ENCODE results near the gene CRIM1.

Gene CRIM1

GRCh38 chr2:36385603-36386002 is 30.0 kb downstream of the CRIM1 start:
- no peaks in the 10 kb centered on the region for H3K4me1 ChIP-seq (ENCODE audit: low read length)
- TF ChIP-seq EZH2 (optimal IDR thresholded peaks at IDR 0.05; ENCODE audit: low read depth, low read length) (no peak), EZH2phosphoT487 (IDR thresholded peaks at IDR 0.05; ENCODE audit: low read length) (no peak), CTCF (IDR thresholded peaks at IDR 0.05; ENCODE audit: low read length) (no peak)
- no peaks in the 10 kb centered on the region for H4K20me1 ChIP-seq (ENCODE audit: insufficient read depth, low read length)
- H3K79me2 ChIP-seq (ENCODE audit: low read length) = no peaks in the 10 kb centered on the region
- H3K27ac ChIP-seq (ENCODE audit: low read length) = no peak overlapping the region
- H3K9me3 ChIP-seq (replicated peaks; ENCODE audit: insufficient read depth, low read length) = no peaks in the 10 kb centered on the region
- H3K4me2 ChIP-seq (ENCODE audit: low read depth, low read length) = no peak overlapping the region
- H3K9me2 ChIP-seq (replicated peaks; ENCODE audit: insufficient read depth, low read length) = no peaks in the 10 kb centered on the region
- H2AFZ ChIP-seq (ENCODE audit: low read length) = no peak overlapping the region
- H3F3A ChIP-seq (ENCODE audit: insufficient read depth, low read length) = no peaks in the 10 kb centered on the region
- no peaks in the 10 kb centered on the region for H3K27me3 ChIP-seq (replicated peaks; ENCODE audit: insufficient read depth, low read length)
- H3K4me3 ChIP-seq (ENCODE audit: low read length) = no peak overlapping the region
- no peak overlapping the region for H3K9ac ChIP-seq (ENCODE audit: low read length)
- no peaks in the 10 kb centered on the region for H3K36me3 ChIP-seq (replicated peaks; ENCODE audit: insufficient read depth, low read length)
- DNase-seq = no peak

DNA sequence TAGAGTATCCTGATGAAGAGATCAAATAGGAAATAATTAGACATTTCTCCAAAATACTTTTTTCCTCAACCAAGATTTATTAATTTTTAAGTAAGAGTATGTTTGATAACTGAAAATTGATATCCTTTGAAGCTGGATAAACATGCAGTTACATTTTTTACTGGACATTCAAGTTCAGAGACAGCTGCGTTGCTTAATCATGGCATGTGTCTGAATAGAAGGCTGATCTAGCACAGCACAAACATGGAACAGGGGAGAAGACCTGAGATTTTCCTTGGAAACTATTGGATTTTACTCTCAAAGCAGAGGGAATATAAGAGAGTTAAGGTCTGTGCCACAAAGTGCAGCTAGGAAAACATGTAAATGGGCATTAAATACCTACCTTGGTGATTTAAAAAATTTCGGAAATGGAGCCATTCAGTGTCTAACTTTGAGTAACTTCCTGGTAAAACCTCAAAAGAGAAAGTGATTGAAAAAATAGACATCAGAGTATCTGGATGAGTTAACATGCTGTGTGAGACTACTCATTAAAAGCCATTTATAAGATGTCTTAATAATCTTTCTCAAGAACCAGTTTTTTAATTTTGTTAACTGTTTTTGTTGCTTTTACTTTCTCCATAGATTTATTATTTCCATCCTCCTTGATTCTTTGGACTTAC is 31.8 kb downstream of the CRIM1 start:
- no peak overlapping the region for H3K4me3 ChIP-seq (ENCODE audit: low read length)

DNA sequence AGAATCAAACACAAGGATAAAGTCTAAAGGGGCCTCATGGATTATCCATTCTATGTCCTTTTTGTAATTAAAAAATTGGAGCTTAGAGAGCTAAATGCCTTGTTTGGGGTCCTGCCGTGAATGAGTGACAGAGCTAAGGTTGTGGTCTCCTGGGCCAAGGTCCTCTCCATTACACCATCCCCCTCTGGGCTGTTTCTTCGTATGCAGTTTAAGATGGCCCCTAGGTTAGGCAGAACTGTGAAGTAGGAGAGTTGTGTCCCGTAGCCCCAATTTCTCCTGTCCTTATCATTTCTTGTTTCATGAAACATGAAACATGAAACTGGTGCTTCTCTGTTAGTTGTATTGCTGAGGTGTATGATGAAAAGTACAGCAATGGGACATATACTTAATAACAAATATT is 32.9 kb downstream of the CRIM1 start:
- TF ChIP-seq EZH2phosphoT487 (IDR thresholded peaks at IDR 0.05; ENCODE audit: low read length) (no peak), EZH2 (optimal IDR thresholded peaks at IDR 0.05; ENCODE audit: low read depth, low read length) (no peak), CTCF (IDR thresholded peaks at IDR 0.05; ENCODE audit: low read length) (no peak)
- no peaks in the 10 kb centered on the region for H3K4me1 ChIP-seq (ENCODE audit: low read length)
- no peak for DNase-seq
- no peaks in the 10 kb centered on the region for H3K79me2 ChIP-seq (ENCODE audit: low read length)
- H3K27me3 ChIP-seq (replicated peaks; ENCODE audit: insufficient read depth, low read length) = no peaks in the 10 kb centered on the region
- no peak overlapping the region for H3K4me2 ChIP-seq (ENCODE audit: low read depth, low read length)
- H3K36me3 ChIP-seq (replicated peaks; ENCODE audit: insufficient read depth, low read length) = no peaks in the 10 kb centered on the region
- H2AFZ ChIP-seq (ENCODE audit: low read length) = no peak overlapping the region
- no peaks in the 10 kb centered on the region for H3K9me2 ChIP-seq (replicated peaks; ENCODE audit: insufficient read depth, low read length)
- no peak overlapping the region for H3K27ac ChIP-seq (ENCODE audit: low read length)
- no peaks in the 10 kb centered on the region for H3F3A ChIP-seq (ENCODE audit: insufficient read depth, low read length)
- no peaks in the 10 kb centered on the region for H3K9me3 ChIP-seq (replicated peaks; ENCODE audit: insufficient read depth, low read length)
- H3K9ac ChIP-seq (ENCODE audit: low read length) = no peak overlapping the region
- no peaks in the 10 kb centered on the region for H4K20me1 ChIP-seq (ENCODE audit: insufficient read depth, low read length)
- no peak overlapping the region for H3K4me3 ChIP-seq (ENCODE audit: low read length)

More for the DNA sequence above, 31.8 kb downstream of the CRIM1 start:
- Histone ChIP-seq H3K4me1 (ENCODE audit: low read length) (no peaks in the 10 kb centered on the region), H3K27ac (ENCODE audit: low read length) (no peak overlapping the region), H3K9me3 (replicated peaks; ENCODE audit: insufficient read depth, low read length) (no peaks in the 10 kb centered on the region), H3K9ac (ENCODE audit: low read length) (no peak overlapping the region), H3K79me2 (ENCODE audit: low read length) (no peaks in the 10 kb centered on the region), H2AFZ (ENCODE audit: low read length) (no peak overlapping the region), H3K4me2 (ENCODE audit: low read depth, low read length) (no peak overlapping the region), H4K20me1 (ENCODE audit: insufficient read depth, low read length) (no peaks in the 10 kb centered on the region), H3K27me3 (replicated peaks; ENCODE audit: insufficient read depth, low read length) (no peaks in the 10 kb centered on the region), H3K9me2 (replicated peaks; ENCODE audit: insufficient read depth, low read length) (no peaks in the 10 kb centered on the region), H3F3A (ENCODE audit: insufficient read depth, low read length) (no peaks in the 10 kb centered on the region), H3K36me3 (replicated peaks; ENCODE audit: insufficient read depth, low read length) (no peaks in the 10 kb centered on the region)
- DNase-seq = no peak
- TF ChIP-seq EZH2 (optimal IDR thresholded peaks at IDR 0.05; ENCODE audit: low read depth, low read length) (no peak), EZH2phosphoT487 (IDR thresholded peaks at IDR 0.05; ENCODE audit: low read length) (no peak), CTCF (IDR thresholded peaks at IDR 0.05; ENCODE audit: low read length) (no peak)
